SK-N-SH (cell line): ENCODE results near the gene ABAT. TPM values are rescaled to one million over a fixed set of nuclear protein-coding genes. Genes with fewer than 3 reads are reported as not detected.

Experiments
- CTCF ChIA-PET: fragments of 300-600, 350-600 bp; formaldehyde crosslinking; extraction: SDS; loops from one replicate; lab custom pipeline; 2021; lab: Yijun Ruan, JAX
- POLR2A ChIA-PET: fragments of 350-600 bp; sonication (Branson Sonifier 250); formaldehyde crosslinking; extraction: SDS; loops from one replicate; lab custom pipeline; 2020; ENCODE audit warnings: antibody characterized with exemption, inconsistent platforms; lab: Yijun Ruan, JAX
- DNase-seq: peaks from one replicate; pipeline ENCODE4 v3.0.0; 2012
- H2AFZ ChIP-seq: fragments of 200-600 bp; sonication (generic); 2 replicates; pipeline ENCODE4 v1.8.1; 2016; ENCODE audit warnings: antibody characterized with exemption, mild to moderate bottlenecking, low read depth
- H3F3A ChIP-seq: fragments of 200-600 bp; sonication (generic); replicated peaks from 2 replicates; pipeline ENCODE3; 2016; ENCODE audit warnings: antibody characterized with exemption, mild to moderate bottlenecking; ENCODE audit not compliant: insufficient read depth
- H3K27ac ChIP-seq, 2 experiments: fragments of 200-500 bp in 1 of 2; fragments of 200-600 bp in 1 of 2; sonication (Bioruptor generic) in 1 of 2; sonication (generic), shearing (Covaris generic) in 1 of 2; 2 replicates each; pipeline versions ENCODE4 v1.5.1 to v1.6.1; 2014 to 2016; ENCODE audit warnings: low read depth in 2 of 2, inconsistent platforms in 1 of 2, low read length in 1 of 2, mild to moderate bottlenecking in 1 of 2, mixed read lengths in 1 of 2
- H3K27me3 ChIP-seq: fragments of 200-600 bp; sonication (generic), shearing (Covaris generic); 2 replicates; pipeline ENCODE4 v1.6.1; 2016; ENCODE audit warnings: mixed run types; ENCODE audit not compliant: insufficient read depth
- H3K36me3 ChIP-seq, 2 experiments: fragments of 200-500 bp in 1 of 2; fragments of 200-600 bp in 1 of 2; sonication (Bioruptor generic) in 1 of 2; sonication (generic) in 1 of 2; replicated peaks in 1 of 2; 2 replicates each; pipeline versions ENCODE3 to v1.5.1; 2014 to 2016; ENCODE audit warnings: low read length in 1 of 2, mild to moderate bottlenecking in 1 of 2; ENCODE audit not compliant: insufficient read depth in 2 of 2, control insufficient read depth in 1 of 2
- H3K4me1 ChIP-seq, 2 experiments: fragments of 200-500 bp in 1 of 2; fragments of 200-600 bp in 1 of 2; sonication (Bioruptor generic) in 1 of 2; sonication (generic), shearing (Covaris generic) in 1 of 2; 2 replicates each; pipeline versions ENCODE4 v1.5.1 to v1.6.1; 2014 to 2016; ENCODE audit warnings: low read depth in 1 of 2, low read length in 1 of 2, mixed run types in 1 of 2; ENCODE audit not compliant: insufficient read depth in 2 of 2, control insufficient read depth in 1 of 2
- H3K4me2 ChIP-seq: fragments of 200-600 bp; sonication (generic), shearing (Covaris generic); 2 replicates; pipeline ENCODE4 v1.6.1; 2017; ENCODE audit warnings: mixed run types
- H3K4me3 ChIP-seq, 2 experiments: fragments of 200-500 bp in 1 of 2; fragments of 200-600 bp in 1 of 2; sonication (Bioruptor generic) in 1 of 2; sonication (generic), shearing (Covaris generic) in 1 of 2; 2 replicates each; pipeline versions ENCODE4 v1.5.1 to v1.8.1; 2014 to 2016; ENCODE audit warnings: low read depth in 2 of 2, inconsistent platforms in 1 of 2, low read length in 1 of 2, mild to moderate bottlenecking in 1 of 2, mixed read lengths in 1 of 2, moderate library complexity in 1 of 2
- H3K79me2 ChIP-seq: fragments of 200-600 bp; sonication (generic); 2 replicates; pipeline ENCODE4 v1.8.1; 2017; ENCODE audit warnings: mild to moderate bottlenecking; ENCODE audit not compliant: insufficient read depth
- H3K9ac ChIP-seq: fragments of 200-600 bp; sonication (generic); 2 replicates; pipeline ENCODE4 v1.6.1; 2017; ENCODE audit warnings: mixed run types
- H3K9me2 ChIP-seq: fragments of 200-600 bp; sonication (generic); 2 replicates; pipeline ENCODE4 v1.6.1; 2017; ENCODE audit warnings: mixed run types
- H3K9me3 ChIP-seq: fragments of 200-600 bp; sonication (generic); 2 replicates; pipeline ENCODE4 v1.6.1; 2017; ENCODE audit warnings: mixed run types, mild to moderate bottlenecking, moderate library complexity
- H4K20me1 ChIP-seq: fragments of 200-600 bp; sonication (generic); 2 replicates; pipeline ENCODE4 v1.6.1; 2017; ENCODE audit warnings: mild to moderate bottlenecking, mixed run types; ENCODE audit not compliant: insufficient read depth
- CHD2 ChIP-seq: fragments of 150-350 bp; IDR thresholded peaks from 2 replicates; pipeline ENCODE4 v1.6.1; 2018; ENCODE audit warnings: low read length; ENCODE audit not compliant: partially characterized antibody
- EP300 ChIP-seq, 2 experiments: IDR thresholded peaks; 2 replicates each; pipeline versions ENCODE4 v1.4.0 to v1.6.1; 2012; ENCODE audit warnings: borderline replicate concordance in 1 of 2, low read depth in 1 of 2, low read length in 1 of 2
- FOSL2 ChIP-seq: IDR thresholded peaks from 2 replicates; pipeline ENCODE4 v1.4.0; 2012; ENCODE audit warnings: low read depth, mild to moderate bottlenecking, moderate library complexity, borderline replicate concordance
- FOXJ3 ChIP-seq: sonication (generic); formaldehyde crosslinking; IDR thresholded peaks from 2 replicates; pipeline ENCODE4 v1.5.1; 2020; ENCODE audit warnings: mild to moderate bottlenecking, missing genetic modification reagents
- FOXM1 ChIP-seq: IDR thresholded peaks from 2 replicates; pipeline ENCODE4 v1.4.0; 2012; ENCODE audit warnings: low read depth, mild to moderate bottlenecking
- GABPA ChIP-seq: IDR thresholded peaks from 2 replicates; pipeline ENCODE4 v1.4.0; 2012; ENCODE audit warnings: low read depth, mild to moderate bottlenecking
- GATA2 ChIP-seq: sonication (generic); formaldehyde crosslinking; IDR thresholded peaks from 2 replicates; pipeline ENCODE4 v1.5.0; 2020; ENCODE audit warnings: mild to moderate bottlenecking, missing genetic modification reagents
- JUND ChIP-seq: IDR thresholded peaks from 2 replicates; pipeline ENCODE4 v1.4.0; 2012
- MEF2A ChIP-seq: IDR thresholded peaks from 2 replicates; pipeline ENCODE4 v1.4.0; 2012; ENCODE audit warnings: low read depth, borderline replicate concordance
- MXI1 ChIP-seq: IDR thresholded peaks from 2 replicates; pipeline ENCODE4 v1.6.1; 2012; ENCODE audit warnings: mild to moderate bottlenecking, low read depth, low read length, improper control_type of control experiment
- NRF1 ChIP-seq: IDR thresholded peaks from 2 replicates; pipeline ENCODE4 v1.6.1; 2012; ENCODE audit warnings: low read depth, mild to moderate bottlenecking, low read length
- RCOR1 ChIP-seq: fragments of 150-350 bp; IDR thresholded peaks from 2 replicates; pipeline ENCODE4 v1.6.1; 2017; ENCODE audit warnings: antibody characterized with exemption, low read length
- SMC3 ChIP-seq: IDR thresholded peaks from 2 replicates; pipeline ENCODE4 v1.6.1; 2012; ENCODE audit warnings: low read depth, low read length, improper control_type of control experiment
- TCF12 ChIP-seq: IDR thresholded peaks from 2 replicates; pipeline ENCODE4 v1.4.0; 2012
- TEAD4 ChIP-seq: IDR thresholded peaks from 2 replicates; pipeline ENCODE4 v1.4.0; 2012; ENCODE audit warnings: mild to moderate bottlenecking, borderline replicate concordance; ENCODE audit not compliant: insufficient read depth
- WGBS: methylation state at CpG from one replicate; pipeline ENCODE4 v1.1.6; 2017; ENCODE audit warnings: low lambda C conversion rate; 5-methylcytosine and 5-hydroxymethylcytosine counted together
- polyA plus RNA-seq, 3 experiments: library from polyadenylated mRNA; depleted of rRNA; stranded (reverse); fragments of >200 nt; gene quantifications; 2 replicates each; pipeline ENCODE4 v1.2.3, GENCODE V29; 2012
- TF ChIP-seq, protein P1 (sequence below): fragments of 200-600 bp; sonication (generic); IDR thresholded peaks from 2 replicates; pipeline ENCODE4 v1.6.1; 2017; ENCODE audit warnings: antibody characterized with exemption, mild to moderate bottlenecking, moderate library complexity
- TF ChIP-seq, protein P2 (sequence below): fragments of 150-350 bp; IDR thresholded peaks from 2 replicates; pipeline ENCODE4 v1.6.1; 2016; ENCODE audit warnings: mild to moderate bottlenecking, low read depth, low read length

Gene ABAT
- polyA plus RNA-seq, 1 of the 3 experiments (the other 2 are of a cell fraction) = 4.7 TPM

DNA sequence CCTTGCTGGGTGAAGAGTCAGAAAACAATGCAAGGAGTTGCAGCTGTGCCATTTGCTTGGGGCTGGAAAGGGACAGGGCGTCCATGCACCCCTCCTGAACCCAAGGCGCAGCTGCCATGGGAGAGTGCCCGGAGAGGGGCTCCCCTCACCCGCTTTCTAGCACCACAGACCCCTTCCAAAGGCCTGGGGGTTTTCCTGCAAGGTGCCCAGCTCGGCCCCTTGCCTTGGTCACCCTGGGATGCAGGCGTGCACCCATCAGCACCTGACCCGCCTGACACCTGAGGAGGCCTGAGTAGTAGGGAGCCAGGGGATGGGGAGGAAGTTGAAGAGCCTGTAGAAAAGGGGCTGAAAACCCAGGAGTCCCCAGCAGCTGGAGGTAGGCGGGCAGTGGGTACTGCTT lies 92.8 kb downstream of the ABAT start:
- CTCF ChIA-PET = interaction anchor here (0.6 to 1.2 kb wide), 3 partner anchors 22 to 60 kb away, joined by 3 read pairs; no protein-coding TSS in a partner anchor
- H3K36me3 ChIP-seq = no peaks in the 10 kb centered on the region
- H3K4me1 ChIP-seq = peaks cover 0 to 3% of the 10 kb centered on the region in 2 experiments; a peak in 1 of 4 replicates
- H3K4me3 ChIP-seq = no peak overlapping the region
- H3K9me3 ChIP-seq = no peaks in the 10 kb centered on the region
- no peaks in the 10 kb centered on the region for H3F3A ChIP-seq
- TF ChIP-seq FOXJ3 (CRISPR knock-in tag) (no peak), MEF2A (no peak), MXI1 (no peak), NRF1 (no peak), EP300 (IDR thresholded peaks at IDR 0.05; ENCODE audit: borderline replicate concordance in 1 of 2, low read depth in 1 of 2, low read length in 1 of 2) (no peak), RCOR1 (no peak), JUND (no peak), CHD2 (no peak), FOXM1 (no peak), GABPA (no peak), TEAD4 (no peak), SMC3 (no peak), GATA2 (no peak), FOSL2 (no peak)
- TF ChIP-seq, protein P1, sequence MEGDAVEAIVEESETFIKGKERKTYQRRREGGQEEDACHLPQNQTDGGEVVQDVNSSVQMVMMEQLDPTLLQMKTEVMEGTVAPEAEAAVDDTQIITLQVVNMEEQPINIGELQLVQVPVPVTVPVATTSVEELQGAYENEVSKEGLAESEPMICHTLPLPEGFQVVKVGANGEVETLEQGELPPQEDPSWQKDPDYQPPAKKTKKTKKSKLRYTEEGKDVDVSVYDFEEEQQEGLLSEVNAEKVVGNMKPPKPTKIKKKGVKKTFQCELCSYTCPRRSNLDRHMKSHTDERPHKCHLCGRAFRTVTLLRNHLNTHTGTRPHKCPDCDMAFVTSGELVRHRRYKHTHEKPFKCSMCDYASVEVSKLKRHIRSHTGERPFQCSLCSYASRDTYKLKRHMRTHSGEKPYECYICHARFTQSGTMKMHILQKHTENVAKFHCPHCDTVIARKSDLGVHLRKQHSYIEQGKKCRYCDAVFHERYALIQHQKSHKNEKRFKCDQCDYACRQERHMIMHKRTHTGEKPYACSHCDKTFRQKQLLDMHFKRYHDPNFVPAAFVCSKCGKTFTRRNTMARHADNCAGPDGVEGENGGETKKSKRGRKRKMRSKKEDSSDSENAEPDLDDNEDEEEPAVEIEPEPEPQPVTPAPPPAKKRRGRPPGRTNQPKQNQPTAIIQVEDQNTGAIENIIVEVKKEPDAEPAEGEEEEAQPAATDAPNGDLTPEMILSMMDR = no peak
- TF ChIP-seq, protein P2, sequence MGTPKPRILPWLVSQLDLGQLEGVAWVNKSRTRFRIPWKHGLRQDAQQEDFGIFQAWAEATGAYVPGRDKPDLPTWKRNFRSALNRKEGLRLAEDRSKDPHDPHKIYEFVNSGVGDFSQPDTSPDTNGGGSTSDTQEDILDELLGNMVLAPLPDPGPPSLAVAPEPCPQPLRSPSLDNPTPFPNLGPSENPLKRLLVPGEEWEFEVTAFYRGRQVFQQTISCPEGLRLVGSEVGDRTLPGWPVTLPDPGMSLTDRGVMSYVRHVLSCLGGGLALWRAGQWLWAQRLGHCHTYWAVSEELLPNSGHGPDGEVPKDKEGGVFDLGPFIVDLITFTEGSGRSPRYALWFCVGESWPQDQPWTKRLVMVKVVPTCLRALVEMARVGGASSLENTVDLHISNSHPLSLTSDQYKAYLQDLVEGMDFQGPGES = no peak
- TF ChIP-seq, all 33 proteins: peak for 0
- H2AFZ ChIP-seq = no peak overlapping the region
- POLR2A ChIA-PET = no interaction called here
- no peak overlapping the region for H3K27ac ChIP-seq
- no peak for DNase-seq
- H3K9ac ChIP-seq = no peak overlapping the region
- H4K20me1 ChIP-seq = no peaks in the 10 kb centered on the region
- no peaks in the 10 kb centered on the region for H3K27me3 ChIP-seq
- no peaks in the 10 kb centered on the region for H3K79me2 ChIP-seq
- no peak overlapping the region for H3K4me2 ChIP-seq
- 69% methylated on average over 8 of the region's 8 CpGs for WGBS
- no peaks in the 10 kb centered on the region for H3K9me2 ChIP-seq

DNA sequence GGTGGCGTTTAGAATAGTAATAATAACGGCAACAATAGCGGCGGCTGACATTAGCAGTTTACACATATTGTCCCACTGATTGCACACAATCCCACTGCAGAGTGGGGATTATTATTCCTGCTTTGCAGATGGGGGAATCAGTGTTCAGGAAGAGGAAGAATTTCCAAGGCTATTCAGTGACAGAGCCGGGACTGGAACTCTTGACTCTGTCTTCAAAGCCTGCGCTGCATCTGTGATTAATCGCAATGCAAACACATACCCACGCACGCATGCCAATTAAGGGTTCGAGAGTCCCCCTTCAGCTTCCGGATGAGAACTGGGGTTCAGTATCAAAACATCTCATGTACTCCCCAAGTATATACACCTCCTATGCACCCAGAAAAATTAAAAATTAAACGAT lies 93.9 kb downstream of the ABAT start:
- Histone ChIP-seq H3K4me1 (peaks cover 0 to 3% of the 10 kb centered on the region in 2 experiments; a peak in 1 of 4 replicates), H3K9me3 (no peaks in the 10 kb centered on the region), H3K79me2 (no peaks in the 10 kb centered on the region), H2AFZ (no peak overlapping the region), H3K36me3 (no peaks in the 10 kb centered on the region), H3K9ac (no peak overlapping the region), H3K27me3 (no peaks in the 10 kb centered on the region), H3K27ac (no peak overlapping the region), H3K4me3 (no peak overlapping the region), H3K4me2 (no peak overlapping the region), H3F3A (no peaks in the 10 kb centered on the region), H3K9me2 (no peaks in the 10 kb centered on the region), H4K20me1 (no peaks in the 10 kb centered on the region)
- 91% methylated on average over 12 of the region's 12 CpGs for WGBS
- CTCF ChIA-PET = no interaction called here
- POLR2A ChIA-PET = no interaction called here
- TF ChIP-seq MEF2A (no peak), TCF12 (no peak), GABPA (no peak)
- TF ChIP-seq, protein P2 = no peak
- TF ChIP-seq, protein P1 = no peak
- no peak for DNase-seq
